Progenitor cell of endocrine pancreas (in vitro differentiated cells): ENCODE measurements around the gene KRT1. TPM values are rescaled to one million over a fixed set of nuclear protein-coding genes. Genes with fewer than 3 reads are reported as not detected.
"Not testable (repeated sequence)": the region's sequence is repeated elsewhere in the genome, so short reads cannot be mapped to it uniquely, and the experiment has no call there.

Source experiments
- DNase-seq: peaks from one replicate; pipeline ENCODE4 v3.0.0; 2021; ENCODE audit warnings: low spot score; ENCODE audit not compliant: unreplicated experiment
- H3K27ac Mint-ChIP-seq: 2 replicates; pipeline ENCODE4 v1.8.0; 2021; ENCODE audit warnings: mild to moderate bottlenecking, moderate library complexity, mixed read lengths
- H3K27me3 Mint-ChIP-seq: 2 replicates; pipeline ENCODE4 v1.8.0; 2021; ENCODE audit warnings: mixed read lengths
- H3K36me3 Mint-ChIP-seq: 2 replicates; pipeline ENCODE4 v1.8.0; 2022; ENCODE audit warnings: mixed read lengths; ENCODE audit not compliant: insufficient read depth
- H3K4me1 Mint-ChIP-seq: 2 replicates; pipeline ENCODE4 v1.8.0; 2021; ENCODE audit warnings: low read depth, mixed read lengths
- H3K4me3 Mint-ChIP-seq: 2 replicates; pipeline ENCODE4 v1.8.0; 2021; ENCODE audit warnings: low read depth, mild to moderate bottlenecking, moderate library complexity, mixed read lengths
- H3K9me3 Mint-ChIP-seq: 2 replicates; pipeline ENCODE4 v1.8.0; 2021; ENCODE audit warnings: low read depth, mixed read lengths
- CTCF ChIP-seq: fragments of 200-600 bp; sonication (generic); IDR thresholded peaks from one replicate; pipeline ENCODE4 v1.5.0; 2021; ENCODE audit warnings: antibody characterized with exemption, mild to moderate bottlenecking; ENCODE audit not compliant: unreplicated experiment
- total RNA-seq: library from RNA; stranded (reverse); gene quantifications from 2 replicates; pipeline ENCODE4 v1.2.1, GENCODE V29; 2021

KRT1 gene
- total RNA-seq, 1 donor from 2014 or later, result not detected

GRCh38 chr12:52673713-52674432, 6.3 kb downstream of the KRT1 start:
- H3K27me3 Mint-ChIP-seq, result peaks cover 37% of the 10 kb centered on the region
- TF ChIP-seq CTCF, result no peak
- H3K27ac Mint-ChIP-seq, result no peak overlapping the region
- no peaks in the 10 kb centered on the region for H3K4me1 Mint-ChIP-seq
- H3K36me3 Mint-ChIP-seq, result no peaks in the 10 kb centered on the region
- H3K9me3 Mint-ChIP-seq, result no peaks in the 10 kb centered on the region
- H3K4me3 Mint-ChIP-seq, result no peak overlapping the region
- no peak for DNase-seq

GRCh38 chr12:52673217-52673616, 7.0 kb downstream of the KRT1 start:
- no peak overlapping the region for H3K4me3 Mint-ChIP-seq
- DNase-seq, result no peak
- H3K9me3 Mint-ChIP-seq, result no peaks in the 10 kb centered on the region
- H3K27me3 Mint-ChIP-seq, result peaks cover 36% of the 10 kb centered on the region
- no peak for TF ChIP-seq CTCF
- H3K27ac Mint-ChIP-seq, result no peak overlapping the region
- H3K4me1 Mint-ChIP-seq, result no peaks in the 10 kb centered on the region
- no peaks in the 10 kb centered on the region for H3K36me3 Mint-ChIP-seq

GRCh38 chr12:52672321-52672933, 7.8 kb downstream of the KRT1 start:
- Mint-ChIP-seq H3K36me3 (no peaks in the 10 kb centered on the region), H3K27me3 (peaks cover 39% of the 10 kb centered on the region), H3K9me3 (no peaks in the 10 kb centered on the region), H3K4me1 (no peaks in the 10 kb centered on the region), H3K4me3 (no peak overlapping the region), H3K27ac (no peak overlapping the region)
- no peak for DNase-seq
- no peak for TF ChIP-seq CTCF

- no peak overlapping the region for H3K4me3 Mint-ChIP-seq
- peaks cover 42% of the 10 kb centered on the region for H3K27me3 Mint-ChIP-seq
- no peak for DNase-seq
- H3K27ac Mint-ChIP-seq, result no peak overlapping the region
- no peaks in the 10 kb centered on the region for H3K9me3 Mint-ChIP-seq
- H3K36me3 Mint-ChIP-seq, result no peaks in the 10 kb centered on the region
- TF ChIP-seq CTCF, result no peak
- no peaks in the 10 kb centered on the region for H3K4me1 Mint-ChIP-seq
Measured at GRCh38 chr12:52670961-52671360, 9.2 kb downstream of the KRT1 start.

- Mint-ChIP-seq H3K4me3 (no peak overlapping the region), H3K36me3 (no peaks in the 10 kb centered on the region), H3K4me1 (no peaks in the 10 kb centered on the region), H3K27ac (no peak overlapping the region), H3K9me3 (no peaks in the 10 kb centered on the region), H3K27me3 (peaks cover 40% of the 10 kb centered on the region)
- no peak for DNase-seq
- TF ChIP-seq CTCF, result no peak
Measured at GRCh38 chr12:52670506-52670905, 9.7 kb downstream of the KRT1 start.

- H3K27ac Mint-ChIP-seq, H3K4me3 Mint-ChIP-seq, DNase-seq, H3K36me3 Mint-ChIP-seq, H3K9me3 Mint-ChIP-seq, H3K4me1 Mint-ChIP-seq: not testable (repeated sequence)
- H3K27me3 Mint-ChIP-seq, result peaks cover 45% of the 10 kb centered on the region
Measured at GRCh38 chr12:52669941-52670340, 10.3 kb downstream of the KRT1 start.
